ENCODE measurements around the gene MLLT6. TPM values are rescaled to one million over a fixed set of nuclear protein-coding genes. Genes with fewer than 3 reads are reported as not detected.
A peak's percentile ranks its signal among the peaks of the same experiment; 100 is the strongest.

Gene MLLT6
- total and polyA plus RNA-seq, 2 of the 13 experiments (the other 11 are each of a cell fraction or from before 2014, with no cell fraction given): 50.7 to 69.5 TPM

DNA sequence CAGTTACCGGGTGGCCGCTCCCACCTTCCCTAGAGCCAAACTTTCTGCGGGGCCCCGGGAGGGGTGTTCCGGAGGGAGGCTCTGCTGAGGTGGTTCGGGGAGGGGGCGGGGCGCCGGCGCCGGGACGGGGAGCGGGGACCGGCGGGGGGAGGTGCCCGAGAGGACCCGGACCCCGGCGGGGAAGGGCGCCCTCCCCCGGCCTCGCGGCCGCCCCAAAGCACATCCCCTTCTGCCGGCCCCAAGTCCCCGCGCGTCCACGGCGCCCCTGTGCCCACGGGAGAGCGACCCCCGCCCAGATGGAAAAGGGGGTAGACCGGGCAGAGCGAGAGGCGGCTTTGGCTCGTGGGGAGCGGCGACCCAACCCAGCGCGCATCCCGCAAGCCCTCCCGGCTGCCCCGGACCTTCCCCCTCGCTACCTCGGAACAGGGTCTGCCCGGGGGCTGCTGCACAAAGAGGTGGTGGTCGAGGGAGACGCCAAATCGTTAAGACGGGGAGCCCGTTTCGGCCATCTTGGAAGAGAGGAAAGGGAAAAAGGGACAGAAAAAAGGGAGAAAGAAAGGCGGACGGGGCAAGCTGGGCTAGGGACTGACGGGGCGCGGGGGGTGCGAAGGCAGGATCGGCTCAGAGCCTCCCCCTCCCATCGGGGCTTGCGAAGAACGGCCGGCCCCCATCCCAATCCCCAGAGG is 42.5 kb downstream of the MLLT6 start:
- POLR2A ChIA-PET: no interaction called here
- CTCF ChIA-PET (ENCODE audit: low intra/inter-chr PET ratio, low total read pairs): interaction anchor here (2.5 kb wide), 1 partner anchor 13 kb away, joined by 6 read pairs; no protein-coding TSS in a partner anchor
- H3K4me1 ChIP-seq (ENCODE audit: insufficient read depth, low read length): peaks cover 59% of the 10 kb centered on the region
- ATAC-seq (no peak), FAIRE-seq (no peak), DNase-seq (ENCODE audit: low spot score) (no peak)
- intact Hi-C loops (cut with micrococcal nuclease; ENCODE audit: unreplicated experiment) (loop anchor here (2.0 kb wide), 1 partner anchor 17 kb away; the partner anchor contains the start of gene CISD3), in situ Hi-C loops (cut with HindIII; ENCODE audit: extremely low pct_ligation_motif_present, low pct_unique_long_range_greater_than_20kb) (no loop called here)
- H3K4me2 ChIP-seq (ENCODE audit: low read depth, low read length): peak overlapping the region; percentile 92
- peak overlapping the region; percentile 84 for H3K27ac ChIP-seq (ENCODE audit: extremely low read length, insufficient read depth, low read length)
- no peak overlapping the region for H2AFZ ChIP-seq (ENCODE audit: low read length)
- peak overlapping the region; percentile 85 for H3K9ac ChIP-seq (ENCODE audit: insufficient read depth, low read depth, low read length)
- BruUV-seq (replicated peaks): no TSS peak
- H3K79me2 ChIP-seq (ENCODE audit: insufficient read depth, low read length): peaks cover 46% of the 10 kb centered on the region
- no peaks in the 10 kb centered on the region for H3K9me3 ChIP-seq (ENCODE audit: low read length)
- peak overlapping the region; percentile 84 to 94 (median 93) for H3K4me3 ChIP-seq (replicated peaks in 1 of 3; ENCODE audit: insufficient read depth in 1 of 3, low read depth in 2 of 3, low read length in 3 of 3)
- H4K20me1 ChIP-seq (ENCODE audit: insufficient read depth, low read length): peaks cover 10% of the 10 kb centered on the region
- peaks cover 2 to 3% of the 10 kb centered on the region in 2 experiments; a peak in 3 of 5 replicates for H3K36me3 ChIP-seq (replicated peaks in 1 of 2; ENCODE audit: control insufficient read depth in 1 of 2, insufficient read depth in 2 of 2, low read length in 2 of 2)
- H3K27me3 ChIP-seq (ENCODE audit: control insufficient read depth in 1 of 2, insufficient read depth in 2 of 2, low read length in 2 of 2): no peaks in the 10 kb centered on the region; a peak in 1 of 5 replicates
- 3% methylated on average over 46 of the region's 64 CpGs for WGBS (ENCODE audit: low lambda C conversion rate)
- no peak for TF ChIP-seq ZNF891 (CRISPR knock-in tag; IDR thresholded peaks at IDR 0.05)
- TF ChIP-seq ZNF7 (CRISPR knock-in tag; IDR thresholded peaks at IDR 0.05): no peak
- TF ChIP-seq SIX4 (CRISPR knock-in tag; IDR thresholded peaks at IDR 0.05): no peak
- 0 out of 2 replicates have a peak, but pooled peaks have one; percentile 16 for TF ChIP-seq BCL6 (CRISPR knock-in tag; IDR thresholded peaks at IDR 0.05)
- TF ChIP-seq ZNF766 (CRISPR knock-in tag; IDR thresholded peaks at IDR 0.05; ENCODE audit: borderline replicate concordance): no peak
- TF ChIP-seq TCF12 (IDR thresholded peaks at IDR 0.05): no peak
- TF ChIP-seq TCF12 (CRISPR knock-in tag; IDR thresholded peaks at IDR 0.05): no peak
- no peak for TF ChIP-seq PAF1 (CRISPR knock-in tag; IDR thresholded peaks at IDR 0.05)
- TF ChIP-seq ZNF350 (CRISPR knock-in tag; IDR thresholded peaks at IDR 0.05; ENCODE audit: borderline replicate concordance, low read depth): no peak
- TF ChIP-seq ZNF34 (CRISPR knock-in tag; IDR thresholded peaks at IDR 0.05; ENCODE audit: borderline replicate concordance): no peak
- TF ChIP-seq DNMT3B (CRISPR knock-in tag; conservative IDR thresholded peaks at IDR 0.05): 0 out of 2 replicates have a peak, but pooled peaks have one; percentile 30
- TF ChIP-seq ZNF230 (CRISPR knock-in tag; IDR thresholded peaks at IDR 0.05): no peak
- TF ChIP-seq SMYD3 (CRISPR knock-in tag; IDR thresholded peaks at IDR 0.05): no peak
- no peak for TF ChIP-seq KAT8 (CRISPR knock-in tag; IDR thresholded peaks at IDR 0.05)
- TF ChIP-seq, protein P1, sequence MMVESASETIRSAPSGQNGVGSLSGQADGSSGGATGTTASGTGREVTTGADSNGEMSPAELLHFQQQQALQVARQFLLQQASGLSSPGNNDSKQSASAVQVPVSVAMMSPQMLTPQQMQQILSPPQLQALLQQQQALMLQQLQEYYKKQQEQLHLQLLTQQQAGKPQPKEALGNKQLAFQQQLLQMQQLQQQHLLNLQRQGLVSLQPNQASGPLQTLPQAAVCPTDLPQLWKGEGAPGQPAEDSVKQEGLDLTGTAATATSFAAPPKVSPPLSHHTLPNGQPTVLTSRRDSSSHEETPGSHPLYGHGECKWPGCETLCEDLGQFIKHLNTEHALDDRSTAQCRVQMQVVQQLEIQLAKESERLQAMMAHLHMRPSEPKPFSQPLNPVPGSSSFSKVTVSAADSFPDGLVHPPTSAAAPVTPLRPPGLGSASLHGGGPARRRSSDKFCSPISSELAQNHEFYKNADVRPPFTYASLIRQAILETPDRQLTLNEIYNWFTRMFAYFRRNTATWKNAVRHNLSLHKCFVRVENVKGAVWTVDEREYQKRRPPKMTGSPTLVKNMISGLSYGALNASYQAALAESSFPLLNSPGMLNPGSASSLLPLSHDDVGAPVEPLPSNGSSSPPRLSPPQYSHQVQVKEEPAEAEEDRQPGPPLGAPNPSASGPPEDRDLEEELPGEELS (CRISPR knock-in tag; IDR thresholded peaks at IDR 0.05): no peak
- peak; percentile 50; the same call in 1 of the 2 replicates for TF ChIP-seq SP5 (CRISPR knock-in tag; IDR thresholded peaks at IDR 0.05; ENCODE audit: borderline replicate concordance, low read depth)
- no peak for TF ChIP-seq ZNF160 (CRISPR knock-in tag; IDR thresholded peaks at IDR 0.05)
- peak; percentile 77; the same call in 1 of the 2 replicates for TF ChIP-seq ARHGAP35 (CRISPR knock-in tag; IDR thresholded peaks at IDR 0.05; ENCODE audit: borderline replicate concordance)
- no peak for TF ChIP-seq ZNF17 (CRISPR knock-in tag; IDR thresholded peaks at IDR 0.05)
- TF ChIP-seq RBAK (CRISPR knock-in tag; IDR thresholded peaks at IDR 0.05): no peak
- TF ChIP-seq, protein P2, sequence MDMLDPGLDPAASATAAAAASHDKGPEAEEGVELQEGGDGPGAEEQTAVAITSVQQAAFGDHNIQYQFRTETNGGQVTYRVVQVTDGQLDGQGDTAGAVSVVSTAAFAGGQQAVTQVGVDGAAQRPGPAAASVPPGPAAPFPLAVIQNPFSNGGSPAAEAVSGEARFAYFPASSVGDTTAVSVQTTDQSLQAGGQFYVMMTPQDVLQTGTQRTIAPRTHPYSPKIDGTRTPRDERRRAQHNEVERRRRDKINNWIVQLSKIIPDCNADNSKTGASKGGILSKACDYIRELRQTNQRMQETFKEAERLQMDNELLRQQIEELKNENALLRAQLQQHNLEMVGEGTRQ (IDR thresholded peaks at IDR 0.05; ENCODE audit: low read depth, low read length): no peak
- TF ChIP-seq, protein P2 (CRISPR knock-in tag; IDR thresholded peaks at IDR 0.05; ENCODE audit: borderline replicate concordance): no peak
- TF ChIP-seq U2AF2 (IDR thresholded peaks at IDR 0.05; ENCODE audit: low read depth, low read length): 0 out of 2 replicates have a peak, but pooled peaks have one; percentile 73
- no peak for TF ChIP-seq SMAD9 (CRISPR knock-in tag; IDR thresholded peaks at IDR 0.05)

All from HepG2 (cell line).